ENCODE measurements around the gene LGALS7. TPM values are rescaled to one million over a fixed set of nuclear protein-coding genes. Genes with fewer than 3 reads are reported as not detected.

The LGALS7 gene
- total and polyA plus RNA-seq, 10 of the 15 experiments (the other 5 are each of a cell fraction or from before 2014, with no cell fraction given), result 0.19 TPM; not detected in 9

DNA sequence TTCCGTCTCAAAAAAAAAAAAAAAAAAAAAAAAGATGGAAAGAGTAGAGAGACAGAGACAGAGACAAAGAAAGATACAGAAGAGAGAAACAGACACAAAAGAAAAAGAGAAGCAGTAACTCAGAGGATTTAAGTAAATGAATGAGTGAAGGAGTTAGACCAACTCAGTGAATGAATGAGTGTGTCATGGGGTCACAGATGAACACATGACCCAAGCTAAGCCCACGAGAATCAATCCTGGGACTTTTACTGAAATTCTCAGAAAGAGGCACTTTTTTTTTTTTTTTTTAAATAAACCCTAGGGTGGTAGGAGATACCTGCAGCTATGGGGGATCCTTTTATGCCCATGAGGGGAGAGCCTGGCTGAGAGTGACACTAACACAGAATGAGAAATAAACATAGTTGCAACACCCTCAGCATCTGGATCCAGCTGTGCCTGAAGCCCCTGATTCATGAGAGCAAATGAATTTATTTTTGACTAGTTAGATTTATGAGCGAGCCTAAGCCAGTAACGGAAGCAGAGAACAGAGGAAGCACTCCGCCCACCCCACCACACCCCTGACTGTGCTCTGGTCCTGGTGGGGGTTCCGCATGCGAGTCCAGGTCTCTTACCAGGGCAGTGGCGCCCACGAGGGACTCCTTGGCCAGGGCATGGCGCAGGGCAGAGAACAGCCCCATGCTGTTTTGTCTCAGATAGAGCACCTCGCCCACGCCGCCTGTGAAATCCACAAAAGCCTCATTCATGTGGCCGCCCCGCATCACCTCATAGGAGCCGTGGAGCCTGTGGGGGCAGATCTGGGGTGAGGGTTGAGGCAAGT is 33.7 kb downstream of the LGALS7 start:
- ChIA-PET CTCF (interaction anchor here (0.7 to 1.5 kb wide), 2 partner anchors 30 to 91 kb away, joined by 4 read pairs; no protein-coding TSS in a partner anchor), SMC1A (ENCODE audit: uncharacterized antibody, unreplicated experiment) (no interaction called here), POLR2A (interaction anchor here (0.7 kb wide), 1 partner anchor 21 kb away, joined by 4 read pairs; no protein-coding TSS in a partner anchor), RAD21 (ENCODE audit: unreplicated experiment) (no interaction called here)
- no TSS peak for BruUV-seq (replicated peaks)
- Histone ChIP-seq H2AFZ (ENCODE audit: control insufficient read depth, low read depth, low read length) (no peak overlapping the region), H4K20me1 (ENCODE audit: control insufficient read depth, insufficient read depth) (no peaks in the 10 kb centered on the region), H3K4me1 (ENCODE audit: control insufficient read depth, insufficient read depth, low read length) (peaks cover 9% of the 10 kb centered on the region), H3K27me3 (replicated peaks in 1 of 2; ENCODE audit: control insufficient read depth in 2 of 2, insufficient read depth in 2 of 2, low read length in 1 of 2) (no peaks in the 10 kb centered on the region), H3K4me3 (no peak overlapping the region), H3K36me3 (ENCODE audit: control insufficient read depth in 2 of 2, insufficient read depth in 2 of 2, low read length in 1 of 2) (no peaks in the 10 kb centered on the region), H3K9ac (ENCODE audit: control insufficient read depth, insufficient read depth, low read length) (no peak overlapping the region), H3K79me2 (ENCODE audit: control insufficient read depth, insufficient read depth, low read length) (no peaks in the 10 kb centered on the region; the same call in 1 of the 2 replicates), H3K27ac (ENCODE audit: control insufficient read depth, insufficient read depth) (no peak overlapping the region), H3K9me3 (replicated peaks; ENCODE audit: control insufficient read depth, insufficient read depth, low read length) (no peaks in the 10 kb centered on the region), H3K4me2 (ENCODE audit: control insufficient read depth, insufficient read depth) (no peak overlapping the region)
- in situ Hi-C loops (cut with MboI), result no loop called here
- ATAC-seq, result no peak
- no peak for DNase-seq (ENCODE audit: low read depth, low spot score)
- FAIRE-seq, result no peak
- WGBS (ENCODE audit: insufficient coverage, insufficient replicate concordance, low lambda C conversion rate, missing lambda C conversion rate), result 42% methylated on average over 15 of the region's 16 CpGs
- intact Hi-C loops (cut with micrococcal nuclease; ENCODE audit: unreplicated experiment), result loop anchor here (10.0 kb wide), 1 partner anchor 225 kb away; no protein-coding TSS in a partner anchor
- no peak for TF ChIP-seq ATF3 (IDR thresholded peaks at IDR 0.05; ENCODE audit: borderline replicate concordance, extremely low read depth, low read depth, low read length)

GRCh38 chr19:38737921-38738737 is 35.2 kb downstream of the LGALS7 start:
- no peak overlapping the region for H2AFZ ChIP-seq (ENCODE audit: control insufficient read depth, low read depth, low read length)
- 92% methylated on average over 18 of the region's 21 CpGs for WGBS (ENCODE audit: insufficient coverage, insufficient replicate concordance, low lambda C conversion rate, missing lambda C conversion rate)
- H3K36me3 ChIP-seq (ENCODE audit: control insufficient read depth in 2 of 2, insufficient read depth in 2 of 2, low read length in 1 of 2), result no peaks in the 10 kb centered on the region
- no peak overlapping the region for H3K27ac ChIP-seq (ENCODE audit: control insufficient read depth, insufficient read depth)
- no peak for ATAC-seq
- CTCF ChIA-PET, result interaction anchor here (1.1 to 1.5 kb wide), 2 partner anchors 162 to 193 kb away, joined by 4 to 5 read pairs; partner anchors contain the start of genes MRPS12, NFKBIB and SARS2
- RAD21 ChIA-PET (ENCODE audit: unreplicated experiment), result no interaction called here
- peaks cover 22% of the 10 kb centered on the region for H3K4me1 ChIP-seq (ENCODE audit: control insufficient read depth, insufficient read depth, low read length)
- H3K27me3 ChIP-seq (replicated peaks in 1 of 2; ENCODE audit: control insufficient read depth in 2 of 2, insufficient read depth in 2 of 2, low read length in 1 of 2), result no peaks in the 10 kb centered on the region
- POLR2A ChIA-PET, result interaction anchor here (0.6 to 1.0 kb wide), 3 partner anchors 10 to 185 kb away, joined by 4 to 5 read pairs (median 4); no protein-coding TSS in a partner anchor
- H3K9me3 ChIP-seq (replicated peaks; ENCODE audit: control insufficient read depth, insufficient read depth, low read length), result no peaks in the 10 kb centered on the region
- H3K4me3 ChIP-seq, result no peak overlapping the region
- SMC1A ChIA-PET (ENCODE audit: uncharacterized antibody, unreplicated experiment), result no interaction called here
- no peaks in the 10 kb centered on the region for H4K20me1 ChIP-seq (ENCODE audit: control insufficient read depth, insufficient read depth)
- in situ Hi-C loops (cut with MboI), result no loop called here
- no peaks in the 10 kb centered on the region; the same call in 1 of the 2 replicates for H3K79me2 ChIP-seq (ENCODE audit: control insufficient read depth, insufficient read depth, low read length)
- DNase-seq (ENCODE audit: low read depth, low spot score), result no peak
- intact Hi-C loops (cut with micrococcal nuclease; ENCODE audit: unreplicated experiment), result loop anchor here (10.0 kb wide), 1 partner anchor 223 kb away; no protein-coding TSS in a partner anchor
- FAIRE-seq, result no peak
- no peak overlapping the region for H3K4me2 ChIP-seq (ENCODE audit: control insufficient read depth, insufficient read depth)
- no TSS peak for BruUV-seq (replicated peaks)
- H3K9ac ChIP-seq (ENCODE audit: control insufficient read depth, insufficient read depth, low read length), result no peak overlapping the region
- TF ChIP-seq KLF5 (IDR thresholded peaks at IDR 0.05; ENCODE audit: partially characterized antibody), result no peak
- no peak for TF ChIP-seq YY1 (IDR thresholded peaks at IDR 0.05; ENCODE audit: low read depth, low read length)
- TF ChIP-seq SREBF2 (IDR thresholded peaks at IDR 0.05; ENCODE audit: low read length), result no peak
